ENCODE results near the gene PABPN1.

The PABPN1 gene

DNA sequence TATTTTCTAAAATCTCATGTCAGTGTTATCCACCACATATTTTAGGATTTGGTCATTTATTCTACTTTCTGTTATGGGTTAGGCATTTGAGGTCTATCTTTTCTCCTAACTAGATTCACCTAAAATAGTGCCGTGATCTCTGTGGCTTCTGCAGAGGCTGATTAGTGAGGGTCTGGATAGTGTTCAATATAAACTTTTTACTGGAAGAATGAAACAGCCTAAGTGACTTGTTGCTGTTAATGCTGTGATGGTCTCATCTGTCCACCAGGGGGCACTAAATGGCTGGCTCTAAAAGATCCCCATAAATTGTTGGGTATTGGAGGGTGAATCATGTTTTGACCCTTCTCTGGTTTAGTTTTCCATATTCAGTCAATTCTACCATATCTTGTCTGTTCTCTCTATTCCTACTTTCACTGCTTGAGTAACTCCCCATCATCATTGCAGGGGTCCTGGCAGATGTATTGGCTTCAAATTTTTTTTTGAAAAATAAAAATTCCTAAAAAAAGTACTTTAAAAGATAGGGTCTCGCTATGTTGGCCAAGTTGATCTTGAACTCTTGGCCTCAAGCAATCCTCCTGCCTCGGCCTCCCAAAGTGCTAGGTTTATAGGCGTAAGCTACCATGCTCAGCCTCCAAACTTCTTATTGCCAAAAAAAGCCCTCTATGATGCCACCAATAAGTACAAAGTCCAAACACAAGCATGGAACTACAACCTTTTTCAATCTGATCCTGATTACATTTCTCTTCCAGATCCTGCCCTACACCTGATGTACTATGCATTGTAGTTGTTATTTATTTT, 6.9 kb downstream of the PABPN1 start:
- peak; percentile 75 for DNase-seq

- no peak for DNase-seq
Measured at GRCh38 chr14:23335623-23336022, 14.4 kb downstream of the PABPN1 start.

- DNase-seq = no peak
Measured at GRCh38 chr14:23339506-23340268, 18.4 kb downstream of the PABPN1 start.

GRCh38 chr14:23344481-23344880, 23.2 kb downstream of the PABPN1 start:
- DNase-seq = no peak

GRCh38 chr14:23345987-23346692, 24.9 kb downstream of the PABPN1 start:
- no peak for DNase-seq

- no peak for DNase-seq
Measured at GRCh38 chr14:23346693-23347405, 25.6 kb downstream of the PABPN1 start.

DNA sequence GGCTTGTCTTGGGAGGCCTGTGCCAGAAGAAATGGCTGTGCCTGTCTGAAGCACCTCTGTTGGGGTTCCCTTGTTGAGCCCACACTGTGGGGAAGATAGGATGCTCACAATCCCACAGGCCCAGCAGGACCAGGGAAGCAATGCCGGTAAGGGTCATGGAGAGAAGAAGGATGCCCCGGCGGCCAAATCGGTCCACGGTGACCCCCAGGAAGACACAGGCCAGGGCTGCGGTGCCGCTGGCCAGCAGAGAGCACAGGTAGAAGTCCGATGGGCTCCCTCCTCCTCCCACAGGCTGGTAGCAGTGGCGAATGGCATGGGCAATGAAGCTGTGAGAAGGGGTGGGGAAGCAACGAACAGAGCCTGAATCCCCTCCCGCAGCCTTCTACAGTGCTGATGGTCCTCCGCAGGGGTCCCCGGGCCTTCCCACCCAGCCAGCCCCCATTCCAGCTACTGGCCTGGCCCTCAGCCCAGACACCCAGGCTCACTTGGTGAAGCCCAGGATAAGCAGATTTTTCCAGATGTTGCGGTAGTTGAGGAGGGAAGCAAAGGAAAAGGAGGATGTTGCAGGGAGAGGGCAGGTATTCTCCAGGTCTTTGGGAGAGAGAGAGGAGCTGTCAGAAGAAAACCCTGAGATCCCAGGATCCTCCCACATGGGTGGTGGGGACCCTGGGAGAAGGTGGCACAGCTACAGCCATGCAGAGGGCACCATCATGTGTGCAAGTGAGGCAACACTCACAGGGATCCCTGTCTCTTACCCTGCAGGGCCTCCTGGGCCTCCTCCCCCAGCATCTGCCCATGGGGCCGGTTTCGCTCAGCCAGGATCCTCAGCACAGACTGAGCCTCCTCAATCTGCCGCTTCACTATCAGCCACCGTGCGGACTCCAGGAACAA, 26.4 kb downstream of the PABPN1 start:
- DNase-seq = no peak

DNA sequence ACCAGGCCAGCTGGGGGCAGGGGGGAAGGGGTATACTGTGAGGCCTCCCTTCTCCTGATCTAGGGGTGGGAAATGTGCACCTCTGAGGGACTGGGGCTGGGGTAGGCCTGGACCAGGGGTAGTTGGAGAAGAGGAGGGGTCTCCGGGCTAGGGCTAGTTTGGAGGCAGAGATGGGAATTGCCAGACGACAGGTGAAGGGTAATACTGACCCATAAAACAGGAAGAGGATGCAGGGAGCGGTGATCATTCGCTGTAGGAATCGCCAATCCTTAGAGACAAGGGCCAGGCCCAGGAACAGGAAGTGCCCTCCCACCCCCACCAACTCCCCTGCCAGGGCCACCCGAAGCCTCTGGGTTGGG, 27.0 kb downstream of the PABPN1 start:
- no peak for DNase-seq

- DNase-seq = no peak
Measured at GRCh38 chr14:23349156-23349845, 28.0 kb downstream of the PABPN1 start.

- no peak for DNase-seq
Measured at GRCh38 chr14:23351681-23352505, 30.6 kb downstream of the PABPN1 start.

- DNase-seq = peak; percentile 56
Measured at GRCh38 chr14:23352506-23353432, 31.5 kb downstream of the PABPN1 start, which contains the start of gene SLC22A17. TSS of gene SLC22A17 (minus strand) at chr14:23352887.

DNA sequence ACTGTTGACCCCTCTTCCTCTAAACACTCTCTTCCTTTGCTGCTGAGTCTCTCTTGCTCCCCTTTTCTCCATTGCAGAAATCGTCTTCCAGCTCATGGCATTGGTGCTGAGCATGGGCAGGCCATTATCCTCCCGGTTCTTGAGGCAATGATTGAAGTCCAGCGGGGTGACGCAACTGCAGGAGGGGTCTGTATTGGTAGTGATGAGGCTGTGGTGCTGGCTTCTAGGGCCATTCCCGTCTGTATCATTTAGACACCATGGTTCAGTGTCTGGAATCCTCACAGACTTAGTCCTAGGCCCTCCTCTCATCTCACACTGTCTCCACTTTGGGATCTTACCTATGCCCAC, 32.1 kb downstream of the PABPN1 start:
- no peak for DNase-seq

DNA sequence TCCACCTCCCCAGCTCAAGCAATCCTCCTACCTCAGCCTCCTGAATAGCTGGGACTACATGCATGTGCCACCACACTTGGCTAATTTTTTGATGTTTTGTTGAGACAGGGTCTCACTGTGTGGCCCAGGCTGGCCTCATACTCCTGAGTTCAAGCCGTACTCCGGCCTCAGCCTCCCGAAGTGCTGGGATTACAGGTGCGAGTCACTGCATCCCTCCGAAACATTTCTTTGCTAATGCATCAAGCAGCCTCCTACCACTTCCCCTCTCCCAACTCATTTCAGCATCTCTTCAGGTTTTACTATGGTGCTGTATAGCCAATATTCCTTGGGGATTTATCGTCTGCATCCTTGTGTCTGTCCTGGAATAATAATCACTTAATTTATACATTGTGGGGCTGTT, 33.7 kb downstream of the PABPN1 start:
- no peak for DNase-seq

- DNase-seq = no peak
Measured at GRCh38 chr14:23355871-23356435, 34.7 kb downstream of the PABPN1 start.

- no peak for DNase-seq
Measured at GRCh38 chr14:23356662-23357061, 35.4 kb downstream of the PABPN1 start.

- DNase-seq = no peak
Measured at GRCh38 chr14:23357261-23357660, 36.0 kb downstream of the PABPN1 start.

- no peak for DNase-seq
Measured at GRCh38 chr14:23358042-23358441, 36.8 kb downstream of the PABPN1 start.

DNA sequence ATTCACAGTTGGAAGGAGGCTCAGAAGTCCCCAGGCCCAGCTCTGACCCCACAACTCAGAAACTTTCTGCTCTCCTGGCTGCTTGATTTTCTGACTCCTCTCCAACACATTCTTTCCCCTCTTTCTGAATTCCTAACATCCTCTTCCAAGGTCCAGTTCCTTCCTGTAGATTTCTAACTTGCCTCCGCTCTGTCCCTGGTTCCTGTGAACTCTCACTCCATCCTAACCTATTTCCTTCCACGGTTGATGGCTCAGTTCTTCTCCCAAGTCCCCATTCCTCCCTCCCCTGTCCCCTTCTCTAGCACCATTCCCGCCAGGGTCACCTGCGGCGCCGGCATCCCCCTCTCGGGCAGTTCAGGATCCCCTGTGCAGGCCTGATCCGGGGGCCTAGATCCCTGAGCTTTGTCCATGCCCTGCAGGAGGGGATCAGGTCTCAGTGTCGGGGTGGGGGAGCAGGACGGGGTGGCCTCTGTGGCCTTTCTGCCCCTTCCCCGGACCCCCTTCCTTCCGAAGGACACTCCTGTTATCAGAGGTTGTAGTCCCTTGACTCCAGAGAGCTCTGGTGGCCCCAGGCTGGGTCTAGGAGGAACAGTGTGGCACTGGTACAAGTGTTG, 37.4 kb downstream of the PABPN1 start:
- no peak for DNase-seq

Measured in stimulated activated CD4-positive, alpha-beta T cell treated with anti-CD3 and anti-CD28 coated beads, Interleukin-4, amount 100 ng/mL, for 24 hours (primary cell).